Endothelial cell of umbilical vein (primary cell): Measurements from ENCODE around the gene TAF10. TPM values are rescaled to one million over a fixed set of nuclear protein-coding genes. Genes with fewer than 3 reads are reported as not detected.

ENCODE experiments used
- BruUV-seq: library from RNA; stranded (reverse); fragments of 400-500 nt; replicated peaks from 2 replicates; lab custom pipeline; 2021; lab: Mats Ljungman, UMichigan
- CTCF ChIA-PET: fragments of 300-600, 350-600 bp; sonication (Branson Sonifier 250); formaldehyde crosslinking; loops from one replicate; lab custom pipeline; 2021; ENCODE audit warnings: antibody characterized with exemption, inconsistent platforms; lab: Charles Lee
- POLR2A ChIA-PET: fragments of 300-600, 350-600 bp; sonication (Branson Sonifier 250); formaldehyde crosslinking; loops from one replicate; lab custom pipeline; 2021; ENCODE audit warnings: antibody characterized with exemption, inconsistent platforms; lab: Charles Lee
- DNase-seq: peaks from one replicate; pipeline ENCODE4 v3.0.0-alpha.2; 2011; ENCODE audit warnings: low read depth, low spot score
- FAIRE-seq: peaks from 2 replicates; lab custom pipeline; 2011; peaks lifted over from hg19 to GRCh38; lab: Jason Lieb, UNC
- H2AFZ ChIP-seq: 2 replicates; pipeline ENCODE4 v1.6.0; 2012; ENCODE audit warnings: low read depth, low read length, control low read depth, inconsistent platforms
- H3K27ac ChIP-seq: 2 replicates; pipeline ENCODE4 v1.5.1; 2011; ENCODE audit warnings: low read depth, mild to moderate bottlenecking, control low read depth, low read length, moderate library complexity; ENCODE audit not compliant: insufficient read depth
- H3K27me3 ChIP-seq, 2 experiments: 2 replicates each; pipeline versions ENCODE4 v1.6.0 to v1.6.1; 2011; ENCODE audit warnings: low read length in 2 of 2, mixed read lengths in 1 of 2; ENCODE audit not compliant: control insufficient read depth in 2 of 2, insufficient read depth in 2 of 2
- H3K36me3 ChIP-seq, 2 experiments: 2 replicates in 1 of 2; 3 replicates in 1 of 2; pipeline ENCODE4 v1.5.1; 2011; ENCODE audit warnings: low read length in 2 of 2, mild to moderate bottlenecking in 1 of 2, moderate library complexity in 1 of 2; ENCODE audit not compliant: control insufficient read depth in 2 of 2, insufficient read depth in 2 of 2; ENCODE audit errors: extremely low read depth in 1 of 2
- H3K4me1 ChIP-seq: 3 replicates; pipeline ENCODE4 v1.5.1; 2011; ENCODE audit warnings: mild to moderate bottlenecking, low read length; ENCODE audit not compliant: control insufficient read depth, insufficient read depth; ENCODE audit errors: extremely low read depth
- H3K4me2 ChIP-seq: 2 replicates; pipeline ENCODE4 v1.6.1; 2011; ENCODE audit warnings: low read length, control low read depth, mixed read lengths; ENCODE audit not compliant: insufficient read depth
- H3K4me3 ChIP-seq, 3 experiments: fragments of 200-600 bp in 1 of 3; sonication (generic), shearing (Covaris generic) in 1 of 3; replicated peaks in 1 of 3; 2 replicates each; pipeline ENCODE4 v1.5.1; 2011 to 2016; ENCODE audit warnings: control low read depth in 3 of 3, low read length in 3 of 3, mild to moderate bottlenecking in 2 of 3, inconsistent platforms in 1 of 3, low read depth in 1 of 3, moderate library complexity in 1 of 3; ENCODE audit not compliant: insufficient read depth in 1 of 3
- H3K79me2 ChIP-seq: 2 replicates; pipeline ENCODE4 v1.6.0; 2012; ENCODE audit warnings: low read length, inconsistent platforms; ENCODE audit not compliant: control insufficient read depth, insufficient read depth
- H3K9ac ChIP-seq: replicated peaks from 2 replicates; pipeline ENCODE3; 2011; ENCODE audit warnings: low read length, control low read depth; ENCODE audit not compliant: insufficient read depth; ENCODE audit errors: extremely low read depth
- H3K9me1 ChIP-seq: replicated peaks from 3 replicates; pipeline ENCODE4 v1.6.0; 2011; ENCODE audit warnings: mild to moderate bottlenecking, low read length; ENCODE audit not compliant: control insufficient read depth, insufficient read depth; ENCODE audit errors: extremely low read depth
- H3K9me3 ChIP-seq: replicated peaks from 2 replicates; pipeline ENCODE4 v1.5.1; 2012; ENCODE audit warnings: low read length, inconsistent platforms; ENCODE audit not compliant: control insufficient read depth, insufficient read depth
- H4K20me1 ChIP-seq: replicated peaks from 2 replicates; pipeline ENCODE3; 2011; ENCODE audit warnings: mild to moderate bottlenecking, low read length; ENCODE audit not compliant: control insufficient read depth, insufficient read depth; ENCODE audit errors: extremely low read depth
- EZH2 ChIP-seq: IDR thresholded peaks from 2 replicates; pipeline ENCODE4 v1.6.1; 2012; ENCODE audit warnings: borderline replicate concordance, low read depth, mild to moderate bottlenecking, moderate library complexity, low read length, inconsistent platforms; ENCODE audit not compliant: severe bottlenecking
- FOS ChIP-seq: IDR thresholded peaks from 2 replicates; pipeline ENCODE4 v1.6.1; 2011; ENCODE audit warnings: mild to moderate bottlenecking, low read length, moderate library complexity, borderline replicate concordance; ENCODE audit not compliant: insufficient read depth
- GATA2 ChIP-seq: IDR thresholded peaks from 2 replicates; pipeline ENCODE4 v1.7.0; 2011; ENCODE audit warnings: low read depth, mild to moderate bottlenecking, moderate library complexity, mixed read lengths, low read length; ENCODE audit not compliant: insufficient read length, insufficient read depth
- JUN ChIP-seq: IDR thresholded peaks from 2 replicates; pipeline ENCODE4 v1.6.1; 2011; ENCODE audit warnings: borderline replicate concordance, low read depth; ENCODE audit not compliant: insufficient read length, insufficient read depth
- MYC ChIP-seq: IDR thresholded peaks from one replicate; pipeline ENCODE4 v1.6.1; 2011; ENCODE audit warnings: mild to moderate bottlenecking, low read depth, low read length
- POLR2A ChIP-seq: IDR thresholded peaks from 2 replicates; pipeline ENCODE4 v1.6.1; 2012; ENCODE audit warnings: low read depth, mild to moderate bottlenecking, control low read depth, low read length
- POLR2AphosphoS5 ChIP-seq: IDR thresholded peaks from 2 replicates; pipeline ENCODE4 v1.6.1; 2012; ENCODE audit warnings: low read depth, mild to moderate bottlenecking, control low read depth, low read length, moderate library complexity; ENCODE audit not compliant: insufficient read depth
- dilution Hi-C: fragments of 300-500 bp; cut with MboI; formaldehyde crosslinking; loops from one replicate; pipeline ENCODE4 v1.15.0; 2019; ENCODE audit warnings: low sequenced_read_pairs; ENCODE audit not compliant: extremely low pct_ligation_motif_present
- intact Hi-C: fragments of 100-400 bp; cut with micrococcal nuclease; formaldehyde crosslinking; loops from one replicate; pipeline ENCODE4 v1.10.0; 2022
- polyA plus RNA-seq, 4 experiments: library from polyadenylated mRNA; depleted of rRNA in 3 of 4; stranded (reverse) in 3 of 4; unstranded in 1 of 4; fragments of >200 nt; gene quantifications; 2 replicates each; pipeline versions ENCODE4 v1.2.1 to v1.2.3, GENCODE V29; 2011 to 2012; ENCODE audit warnings: missing spikeins in 1 of 4
- total RNA-seq: library from RNA; stranded (reverse); gene quantifications from 2 replicates; pipeline ENCODE4 v1.2.3, GENCODE V29; 2021
- TF ChIP-seq, protein P1 (sequence below): IDR thresholded peaks from 2 replicates; pipeline ENCODE4 v1.6.1; 2011; ENCODE audit not compliant: insufficient read depth, insufficient read length
- TF ChIP-seq, protein P2 (sequence below), 2 donors: IDR thresholded peaks; 1 replicate in 1 of 2; 2 replicates in 1 of 2; pipeline ENCODE4 v1.5.1; 2011; ENCODE audit warnings: low read length in 2 of 2, mild to moderate bottlenecking in 2 of 2, moderate library complexity in 2 of 2, control low read depth in 1 of 2, inconsistent platforms in 1 of 2, low read depth in 1 of 2; ENCODE audit not compliant: insufficient read depth in 1 of 2; ENCODE audit errors: extremely low read depth in 1 of 2

Gene TAF10
- total and polyA plus RNA-seq, 2 donors (not counting 3 experiments of a cell fraction or from before 2014, with no cell fraction given) = 86.2 to 149 TPM

GRCh38 chr11:6619004-6619745 is 7.2 kb upstream of the TAF10 start, which contains the start of gene TPP1:
TPP1 (minus strand) TSS chr11:6619422; CDS start chr11:6619400, 22 bp downstream.
- peaks cover 7% of the 10 kb centered on the region for H3K79me2 ChIP-seq
- H3K4me1 ChIP-seq = peaks cover 33% of the 10 kb centered on the region
- H3K9me3 ChIP-seq = no peaks in the 10 kb centered on the region
- FAIRE-seq (peak; percentile 99), DNase-seq (peak; percentile 97)
- BruUV-seq = no TSS peak
- TF ChIP-seq POLR2AphosphoS5 (peak; percentile 44), FOS (no peak), GATA2 (no peak), JUN (no peak), EZH2 (no peak), POLR2A (peak; percentile 92), MYC (no peak)
- TF ChIP-seq, protein P1, sequence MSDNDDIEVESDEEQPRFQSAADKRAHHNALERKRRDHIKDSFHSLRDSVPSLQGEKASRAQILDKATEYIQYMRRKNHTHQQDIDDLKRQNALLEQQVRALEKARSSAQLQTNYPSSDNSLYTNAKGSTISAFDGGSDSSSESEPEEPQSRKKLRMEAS = peak; percentile 94
- TF ChIP-seq, protein P2, sequence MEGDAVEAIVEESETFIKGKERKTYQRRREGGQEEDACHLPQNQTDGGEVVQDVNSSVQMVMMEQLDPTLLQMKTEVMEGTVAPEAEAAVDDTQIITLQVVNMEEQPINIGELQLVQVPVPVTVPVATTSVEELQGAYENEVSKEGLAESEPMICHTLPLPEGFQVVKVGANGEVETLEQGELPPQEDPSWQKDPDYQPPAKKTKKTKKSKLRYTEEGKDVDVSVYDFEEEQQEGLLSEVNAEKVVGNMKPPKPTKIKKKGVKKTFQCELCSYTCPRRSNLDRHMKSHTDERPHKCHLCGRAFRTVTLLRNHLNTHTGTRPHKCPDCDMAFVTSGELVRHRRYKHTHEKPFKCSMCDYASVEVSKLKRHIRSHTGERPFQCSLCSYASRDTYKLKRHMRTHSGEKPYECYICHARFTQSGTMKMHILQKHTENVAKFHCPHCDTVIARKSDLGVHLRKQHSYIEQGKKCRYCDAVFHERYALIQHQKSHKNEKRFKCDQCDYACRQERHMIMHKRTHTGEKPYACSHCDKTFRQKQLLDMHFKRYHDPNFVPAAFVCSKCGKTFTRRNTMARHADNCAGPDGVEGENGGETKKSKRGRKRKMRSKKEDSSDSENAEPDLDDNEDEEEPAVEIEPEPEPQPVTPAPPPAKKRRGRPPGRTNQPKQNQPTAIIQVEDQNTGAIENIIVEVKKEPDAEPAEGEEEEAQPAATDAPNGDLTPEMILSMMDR (IDR thresholded peaks at IDR 0.05; ENCODE audit: extremely low read depth in 1 of 2, insufficient read depth in 1 of 2, low read depth in 1 of 2, low read length in 2 of 2) = no peak
- CTCF ChIA-PET = interaction anchor here (1.0 to 7.6 kb wide), 20 partner anchors 10 to 240 kb away, joined by 3 to 79 read pairs (median 4); partner anchors contain the start of genes ILK, MRPL17, RRP8 and TRIM3
- H3K4me3 ChIP-seq = peak within 1 kb of the TSS; percentile 26 to 88 (median 87)
- H3K4me2 ChIP-seq = peak within 1 kb of the TSS; percentile 80
- dilution Hi-C loops = no loop called here
- H3K9ac ChIP-seq = peak within 1 kb of the TSS; percentile 78
- intact Hi-C loops = loop anchor here (1.0 to 5.0 kb wide), 6 partner anchors 16 to 144 kb away; partner anchors contain the start of gene MRPL17
- no peaks in the 10 kb centered on the region for H4K20me1 ChIP-seq
- H3K36me3 ChIP-seq = peaks cover 8 to 21% of the 10 kb centered on the region in 2 experiments
- POLR2A ChIA-PET = interaction anchor here (0.7 to 1.9 kb wide), 6 partner anchors 10 to 996 kb away, joined by 3 to 7 read pairs (median 4); partner anchors contain the start of genes ILK and MRPL17
- H3K27me3 ChIP-seq = no peaks in the 10 kb centered on the region
- H2AFZ ChIP-seq = peak within 1 kb of the TSS; percentile 61
- no peaks in the 10 kb centered on the region for H3K9me1 ChIP-seq
- peak within 1 kb of the TSS; percentile 68 for H3K27ac ChIP-seq
